ENCODE results near the gene TULP4. TPM values are rescaled to one million over a fixed set of nuclear protein-coding genes. Genes with fewer than 3 reads are reported as not detected.

The TULP4 gene
- total RNA-seq, 1 experiment from 2014 or later = 64.6 TPM

DNA sequence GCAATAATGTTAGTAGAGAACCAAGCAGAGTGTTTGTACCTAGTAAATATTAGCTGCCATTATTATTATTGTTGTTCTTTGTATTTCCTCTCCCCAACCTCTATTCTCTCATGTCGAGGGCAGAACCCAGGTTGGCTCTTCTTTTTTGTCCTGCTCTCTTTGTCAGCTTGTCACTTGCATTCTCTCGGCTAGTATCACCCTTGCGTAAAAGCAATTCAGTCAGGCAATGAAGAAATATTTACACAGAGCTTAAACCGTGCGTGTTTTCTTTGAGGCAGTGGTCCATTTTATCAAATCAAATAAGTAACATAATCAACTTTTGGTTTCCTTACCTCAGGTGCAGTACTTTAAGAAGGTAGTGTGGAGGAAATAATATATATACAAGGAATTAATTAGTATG is 83.9 kb downstream of the TULP4 start:
- Histone ChIP-seq H3K27me3 (ENCODE audit: insufficient read depth, low read length) (no peaks in the 10 kb centered on the region), H2AFZ (ENCODE audit: low read length) (no peak overlapping the region), H2AK5ac (ENCODE audit: insufficient read length, low read length) (no peak overlapping the region), H3K18ac (ENCODE audit: insufficient read length, low read depth, low read length) (no peak overlapping the region), H3K9me3 (ENCODE audit: control insufficient read depth, low read depth, low read length) (no peaks in the 10 kb centered on the region), H3K4me1 (ENCODE audit: insufficient read depth, low read length) (no peaks in the 10 kb centered on the region), H3K23ac (ENCODE audit: insufficient read length, low read depth, low read length) (no peak overlapping the region), H4K20me1 (ENCODE audit: control insufficient read depth, insufficient read depth, insufficient read length) (no peaks in the 10 kb centered on the region), H2BK120ac (ENCODE audit: low read depth, low read length, poor library complexity, severe bottlenecking) (no peak overlapping the region), H4K91ac (ENCODE audit: insufficient read length, low read depth, low read length) (no peak overlapping the region), H3K79me2 (ENCODE audit: insufficient read depth, low read length) (no peaks in the 10 kb centered on the region), H3K14ac (ENCODE audit: insufficient read depth, low read length) (no peak overlapping the region), H4K8ac (replicated peaks; ENCODE audit: insufficient read length, low read depth, low read length) (no peak overlapping the region), H3K27ac (ENCODE audit: insufficient read length, low read depth, low read length) (no peak overlapping the region), H3K23me2 (ENCODE audit: insufficient read length, low read depth, low read length, poor library complexity, severe bottlenecking) (no peaks in the 10 kb centered on the region), H3K4me2 (ENCODE audit: insufficient read depth, insufficient read length, low read length) (no peak overlapping the region), H2BK12ac (ENCODE audit: insufficient read length, low read depth, low read length) (no peak overlapping the region), H2BK5ac (ENCODE audit: insufficient read length, low read length) (no peak overlapping the region), H3T11ph (ENCODE audit: low read length) (no peak overlapping the region), H4K5ac (ENCODE audit: insufficient read length, low read depth, low read length) (no peak overlapping the region), H3K56ac (ENCODE audit: insufficient read length, low read depth, low read length) (no peak overlapping the region), H2BK15ac (ENCODE audit: low read depth, low read length) (no peak overlapping the region), H3K9ac (ENCODE audit: extremely low read depth, insufficient read length, low read length) (no peak overlapping the region), H3K4ac (ENCODE audit: low read depth, low read length) (no peak overlapping the region), H2BK20ac (ENCODE audit: low read depth, low read length, poor library complexity, severe bottlenecking) (no peak overlapping the region), H3K79me1 (ENCODE audit: insufficient read depth, low read depth, low read length, poor library complexity, severe bottlenecking) (no peaks in the 10 kb centered on the region)
- TF ChIP-seq, protein P1, sequence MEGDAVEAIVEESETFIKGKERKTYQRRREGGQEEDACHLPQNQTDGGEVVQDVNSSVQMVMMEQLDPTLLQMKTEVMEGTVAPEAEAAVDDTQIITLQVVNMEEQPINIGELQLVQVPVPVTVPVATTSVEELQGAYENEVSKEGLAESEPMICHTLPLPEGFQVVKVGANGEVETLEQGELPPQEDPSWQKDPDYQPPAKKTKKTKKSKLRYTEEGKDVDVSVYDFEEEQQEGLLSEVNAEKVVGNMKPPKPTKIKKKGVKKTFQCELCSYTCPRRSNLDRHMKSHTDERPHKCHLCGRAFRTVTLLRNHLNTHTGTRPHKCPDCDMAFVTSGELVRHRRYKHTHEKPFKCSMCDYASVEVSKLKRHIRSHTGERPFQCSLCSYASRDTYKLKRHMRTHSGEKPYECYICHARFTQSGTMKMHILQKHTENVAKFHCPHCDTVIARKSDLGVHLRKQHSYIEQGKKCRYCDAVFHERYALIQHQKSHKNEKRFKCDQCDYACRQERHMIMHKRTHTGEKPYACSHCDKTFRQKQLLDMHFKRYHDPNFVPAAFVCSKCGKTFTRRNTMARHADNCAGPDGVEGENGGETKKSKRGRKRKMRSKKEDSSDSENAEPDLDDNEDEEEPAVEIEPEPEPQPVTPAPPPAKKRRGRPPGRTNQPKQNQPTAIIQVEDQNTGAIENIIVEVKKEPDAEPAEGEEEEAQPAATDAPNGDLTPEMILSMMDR (conservative IDR thresholded peaks at IDR 0.05) = no peak
- no peak overlapping the region for H3K4me3 Mint-ChIP-seq
- H3K9me3 Mint-ChIP-seq = peaks cover 26 to 31% of the 10 kb centered on the region in 2 experiments
- peaks cover 0 to 8% of the 10 kb centered on the region in 2 experiments; a peak in 2 of 4 replicates for H3K4me1 Mint-ChIP-seq
- H3K27ac Mint-ChIP-seq = no peak overlapping the region; a peak in 1 of 7 replicates
- no peaks in the 10 kb centered on the region for H3K27me3 Mint-ChIP-seq (ENCODE audit: low read depth)
- H3K36me3 Mint-ChIP-seq (ENCODE audit: insufficient read depth in 1 of 3, low read depth in 3 of 3) = peaks cover 28 to 35% (median 33%) of the 10 kb centered on the region in 3 experiments
- no CpG with 5 or more reads among the region's 5 CpGs for WGBS (ENCODE audit: extremely low coverage, insufficient read length, low lambda C conversion rate)
- DNase-seq = no peak

Measured in H9 (cell line).